ENCODE data around the gene RETN.

RETN gene

GRCh38 chr19:7679771-7680605 is 11.1 kb downstream of the RETN start:
- no peak for DNase-seq
- TF ChIP-seq, protein P1, sequence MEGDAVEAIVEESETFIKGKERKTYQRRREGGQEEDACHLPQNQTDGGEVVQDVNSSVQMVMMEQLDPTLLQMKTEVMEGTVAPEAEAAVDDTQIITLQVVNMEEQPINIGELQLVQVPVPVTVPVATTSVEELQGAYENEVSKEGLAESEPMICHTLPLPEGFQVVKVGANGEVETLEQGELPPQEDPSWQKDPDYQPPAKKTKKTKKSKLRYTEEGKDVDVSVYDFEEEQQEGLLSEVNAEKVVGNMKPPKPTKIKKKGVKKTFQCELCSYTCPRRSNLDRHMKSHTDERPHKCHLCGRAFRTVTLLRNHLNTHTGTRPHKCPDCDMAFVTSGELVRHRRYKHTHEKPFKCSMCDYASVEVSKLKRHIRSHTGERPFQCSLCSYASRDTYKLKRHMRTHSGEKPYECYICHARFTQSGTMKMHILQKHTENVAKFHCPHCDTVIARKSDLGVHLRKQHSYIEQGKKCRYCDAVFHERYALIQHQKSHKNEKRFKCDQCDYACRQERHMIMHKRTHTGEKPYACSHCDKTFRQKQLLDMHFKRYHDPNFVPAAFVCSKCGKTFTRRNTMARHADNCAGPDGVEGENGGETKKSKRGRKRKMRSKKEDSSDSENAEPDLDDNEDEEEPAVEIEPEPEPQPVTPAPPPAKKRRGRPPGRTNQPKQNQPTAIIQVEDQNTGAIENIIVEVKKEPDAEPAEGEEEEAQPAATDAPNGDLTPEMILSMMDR (IDR thresholded peaks at IDR 0.05), result no peak
- H3K9me3 ChIP-seq, result no peaks in the 10 kb centered on the region
- H3K27ac ChIP-seq, result peak overlapping the region in 1 of 2 donors; percentile 88
- intact Hi-C loops (cut with DNase I; ENCODE audit: low total_unique reads), result loop anchor here (5.0 to 10.0 kb wide), 3 partner anchors 115 to 583 kb away; no protein-coding TSS in a partner anchor
- peak overlapping the region; percentile 79 to 100 for H3K4me3 ChIP-seq
- peaks cover 0 to 41% of the 10 kb centered on the region in 2 donors for H3K27me3 ChIP-seq
- H3K36me3 ChIP-seq, result peaks cover 16 to 26% (median 24%) of the 10 kb centered on the region in 3 donors
- peaks cover 0 to 20% (median 11%) of the 10 kb centered on the region in 4 donors for H3K4me1 ChIP-seq

DNA sequence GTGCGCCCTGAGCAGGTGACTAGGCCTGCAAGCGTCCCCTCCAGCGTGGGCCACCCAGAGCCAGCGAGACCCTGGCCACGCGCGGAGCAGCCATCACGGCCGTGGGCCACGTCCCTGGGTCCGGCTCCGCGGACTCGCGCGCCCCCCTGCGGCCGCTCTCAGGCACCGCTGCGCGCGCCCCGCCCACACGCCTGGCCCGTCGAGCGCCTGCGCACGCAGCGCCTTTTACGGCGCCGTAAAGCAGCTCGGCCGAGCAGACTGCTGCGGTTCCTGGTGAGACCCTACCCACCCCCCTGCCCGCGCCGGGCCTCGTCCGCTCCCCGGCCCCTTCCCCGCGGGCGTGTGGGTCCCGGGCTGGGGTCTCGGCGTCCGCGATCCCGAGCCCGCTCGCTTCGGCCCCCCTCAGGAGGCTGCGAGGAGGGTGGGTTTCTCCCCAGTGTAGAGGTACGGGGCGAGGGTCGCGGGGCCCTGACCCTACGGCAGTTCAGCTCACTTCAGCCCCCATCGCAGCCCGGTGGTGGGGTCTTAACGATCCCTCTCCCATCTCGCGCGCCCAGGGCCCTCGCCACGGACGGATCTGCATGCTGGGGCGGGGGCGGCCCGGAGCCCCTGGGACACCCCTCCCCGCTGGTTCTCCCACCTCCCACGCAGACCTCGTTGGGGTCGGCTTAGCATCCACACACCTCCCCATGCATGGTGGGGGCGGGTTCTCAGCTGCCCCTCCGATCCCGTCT is 11.9 kb downstream of the RETN start, which contains the start of gene TRAPPC5:
Gene TRAPPC5, plus strand, starts transcription at position 228 of the 734 bp plus-strand sequence. CDS start 1,421 bp downstream, outside the sequence.
- peaks cover 0 to 41% of the 10 kb centered on the region in 2 donors for H3K27me3 ChIP-seq
- peak within 1 kb of the TSS; percentile 79 to 100 for H3K4me3 ChIP-seq
- peak; percentile 77 to 89 for DNase-seq
- TF ChIP-seq, protein P1 (IDR thresholded peaks at IDR 0.05), result peak; percentile 96 to 97
- H3K27ac ChIP-seq, result peak within 1 kb of the TSS; percentile 77 to 88
- H3K36me3 ChIP-seq, result peaks cover 20 to 29% (median 24%) of the 10 kb centered on the region in 3 donors
- intact Hi-C loops (cut with DNase I; ENCODE audit: low total_unique reads), result loop anchor here (5.0 to 10.0 kb wide), 2 partner anchors 116 to 583 kb away; no protein-coding TSS in a partner anchor
- H3K4me1 ChIP-seq, result peaks cover 0 to 20% (median 11%) of the 10 kb centered on the region in 4 donors
- no peaks in the 10 kb centered on the region for H3K9me3 ChIP-seq

GRCh38 chr19:7681340-7682174 is 12.7 kb downstream of the RETN start:
- Histone ChIP-seq H3K4me1 (peaks cover 0 to 20% (median 11%) of the 10 kb centered on the region in 4 donors), H3K27me3 (peaks cover 0 to 33% of the 10 kb centered on the region in 2 donors), H3K27ac (peak overlapping the region; percentile 77 to 88), H3K36me3 (peaks cover 20 to 29% (median 24%) of the 10 kb centered on the region in 3 donors), H3K9me3 (no peaks in the 10 kb centered on the region), H3K4me3 (peak overlapping the region; percentile 79 to 100)
- intact Hi-C loops (cut with DNase I; ENCODE audit: low total_unique reads), result loop anchor here (5.0 to 10.0 kb wide), 2 partner anchors 117 to 584 kb away; no protein-coding TSS in a partner anchor
- peak; percentile 85 to 86 for DNase-seq
- TF ChIP-seq, protein P1 (IDR thresholded peaks at IDR 0.05), result peak; percentile 35 to 36

DNA sequence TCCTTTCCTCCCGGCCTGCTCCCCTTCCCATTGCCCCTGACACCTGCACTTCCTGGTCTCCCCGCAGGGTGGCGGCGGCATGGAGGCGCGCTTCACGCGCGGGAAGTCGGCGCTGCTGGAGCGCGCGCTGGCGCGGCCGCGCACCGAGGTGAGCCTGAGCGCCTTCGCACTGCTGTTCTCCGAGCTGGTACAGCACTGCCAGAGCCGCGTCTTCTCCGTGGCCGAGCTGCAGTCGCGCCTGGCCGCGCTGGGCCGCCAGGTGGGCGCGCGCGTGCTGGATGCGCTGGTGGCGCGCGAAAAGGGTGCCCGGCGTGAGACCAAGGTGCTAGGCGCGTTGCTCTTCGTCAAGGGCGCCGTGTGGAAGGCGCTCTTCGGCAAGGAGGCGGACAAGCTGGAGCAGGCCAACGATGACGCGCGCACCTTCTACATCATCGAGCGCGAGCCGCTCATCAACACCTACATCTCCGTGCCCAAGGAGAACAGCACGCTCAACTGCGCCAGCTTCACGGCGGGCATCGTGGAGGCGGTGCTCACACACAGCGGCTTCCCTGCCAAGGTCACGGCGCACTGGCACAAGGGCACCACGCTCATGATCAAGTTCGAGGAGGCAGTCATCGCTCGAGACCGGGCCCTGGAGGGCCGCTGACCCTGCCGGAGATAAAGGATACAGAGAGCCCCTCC is 13.5 kb downstream of the RETN start:
- intact Hi-C loops (cut with DNase I; ENCODE audit: low total_unique reads), result loop anchor here (5.0 to 10.0 kb wide), 2 partner anchors 118 to 585 kb away; no protein-coding TSS in a partner anchor
- Histone ChIP-seq H3K4me3 (peak overlapping the region; percentile 79 to 100), H3K27ac (no peak overlapping the region), H3K27me3 (peaks cover 0 to 27% of the 10 kb centered on the region in 2 donors), H3K36me3 (peaks cover 20 to 29% (median 24%) of the 10 kb centered on the region in 3 donors), H3K9me3 (no peaks in the 10 kb centered on the region), H3K4me1 (peaks cover 0 to 20% (median 11%) of the 10 kb centered on the region in 4 donors)
- no peak for DNase-seq
- TF ChIP-seq, protein P1 (IDR thresholded peaks at IDR 0.05), result no peak
